IPS-18a (cell line): Measurements from ENCODE around the gene EIPR1.

ENCODE experiments used
- H3K27ac ChIP-seq: one replicate; pipeline ENCODE4 v1.5.1; 2013; ENCODE audit warnings: low read length
- H3K27me3 ChIP-seq: one replicate; pipeline ENCODE4 v1.6.1; 2013; ENCODE audit warnings: mild to moderate bottlenecking, low read length; ENCODE audit not compliant: control insufficient read depth, insufficient read depth
- H3K36me3 ChIP-seq: one replicate; pipeline ENCODE4 v1.6.1; 2013; ENCODE audit warnings: low read depth, low read length; ENCODE audit not compliant: control insufficient read depth
- H3K4me1 ChIP-seq: one replicate; pipeline ENCODE4 v1.6.1; 2013; ENCODE audit warnings: low read depth, low read length; ENCODE audit not compliant: control insufficient read depth
- H3K4me3 ChIP-seq: one replicate; pipeline ENCODE4 v1.5.1; 2013; ENCODE audit warnings: low read length
- H3K9ac ChIP-seq: one replicate; pipeline ENCODE4 v1.6.1; 2013; ENCODE audit warnings: mild to moderate bottlenecking, low read length, moderate library complexity
- H3K9me3 ChIP-seq: one replicate; pipeline ENCODE4 v1.6.1; 2013; ENCODE audit warnings: low read depth, low read length; ENCODE audit not compliant: control insufficient read depth

Gene EIPR1

DNA sequence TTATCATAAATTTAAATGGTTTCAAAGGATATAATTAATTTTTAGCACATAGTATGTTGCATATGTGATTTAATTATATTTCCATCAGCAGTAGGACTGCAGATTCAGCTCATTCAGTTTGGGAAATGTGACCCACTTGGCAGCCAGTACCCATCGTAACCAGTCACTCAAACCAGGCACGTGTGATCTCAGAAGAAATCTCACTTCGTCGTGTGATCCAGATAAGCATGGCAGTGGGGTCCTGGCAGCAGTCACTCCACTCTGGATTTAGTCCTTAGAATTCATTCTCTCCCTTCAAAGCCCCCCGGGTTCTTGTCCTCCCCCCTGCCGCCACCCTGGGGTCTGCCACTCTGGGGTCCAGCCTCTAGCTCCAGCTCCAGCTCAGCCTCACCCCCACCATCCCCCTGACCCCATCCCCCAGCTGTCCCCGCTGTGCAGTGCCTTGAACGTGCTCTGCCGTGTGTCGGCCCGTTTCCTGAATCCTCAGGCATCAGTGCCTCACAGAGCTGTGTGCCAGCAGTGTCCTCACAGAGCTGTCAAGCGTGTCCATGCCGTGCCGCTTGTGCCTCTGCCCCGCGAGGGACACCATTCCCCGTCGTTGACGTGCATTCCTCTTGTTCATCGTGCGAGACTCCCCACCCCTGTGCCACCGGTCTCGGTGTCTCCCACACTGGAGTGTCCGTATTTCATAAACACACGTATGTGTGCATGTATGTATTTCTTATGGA, 36.7 kb upstream of the EIPR1 start:
- no peak overlapping the region for H3K4me3 ChIP-seq
- H3K4me1 ChIP-seq, result no peaks in the 10 kb centered on the region
- no peaks in the 10 kb centered on the region for H3K36me3 ChIP-seq
- H3K9me3 ChIP-seq, result no peaks in the 10 kb centered on the region
- no peaks in the 10 kb centered on the region for H3K27me3 ChIP-seq
- no peak overlapping the region for H3K9ac ChIP-seq
- no peak overlapping the region for H3K27ac ChIP-seq

DNA sequence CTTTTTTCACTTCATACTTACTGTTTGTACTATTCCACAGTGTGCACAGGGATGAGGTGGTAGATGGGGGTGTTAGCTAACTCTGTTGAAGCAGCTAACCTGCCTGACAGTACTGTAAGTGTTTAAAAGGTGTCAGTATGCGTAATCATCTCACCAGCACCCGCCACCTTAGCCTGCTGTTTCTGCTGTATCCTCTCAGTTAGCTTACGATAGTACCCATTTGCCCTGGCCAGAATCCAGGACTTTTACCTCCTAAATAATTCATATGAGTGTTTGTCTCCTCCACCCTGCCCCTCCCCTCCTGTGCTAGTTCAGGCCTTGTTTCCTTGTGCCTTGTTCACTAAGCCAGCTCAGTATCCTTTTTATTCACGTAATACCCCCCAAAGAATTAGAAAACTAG, 36.1 kb upstream of the EIPR1 start:
- H3K9me3 ChIP-seq, result no peaks in the 10 kb centered on the region
- no peaks in the 10 kb centered on the region for H3K4me1 ChIP-seq
- no peak overlapping the region for H3K4me3 ChIP-seq
- H3K36me3 ChIP-seq, result no peaks in the 10 kb centered on the region
- no peaks in the 10 kb centered on the region for H3K27me3 ChIP-seq
- H3K9ac ChIP-seq, result no peak overlapping the region
- H3K27ac ChIP-seq, result no peak overlapping the region

DNA sequence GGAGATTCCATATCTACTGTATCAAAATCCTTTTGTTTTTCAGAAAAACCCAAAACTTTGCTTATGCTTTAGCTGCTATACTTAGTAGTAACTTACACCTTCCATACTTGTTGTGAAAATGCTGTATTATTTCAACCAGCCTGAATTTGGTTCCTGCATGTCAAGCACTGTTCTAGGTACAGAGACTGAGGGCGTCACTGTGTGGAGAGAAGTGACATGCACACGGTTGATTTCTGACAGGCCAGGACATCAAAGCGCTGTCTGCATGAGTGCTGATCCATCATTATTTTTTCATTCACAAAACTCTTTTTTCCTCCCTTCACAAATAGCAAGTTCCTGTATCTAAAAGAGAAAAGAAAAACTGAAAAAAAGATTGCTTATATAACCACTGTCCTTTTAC, 33.5 kb upstream of the EIPR1 start:
- Histone ChIP-seq H3K4me3 (no peak overlapping the region), H3K27me3 (no peaks in the 10 kb centered on the region), H3K9me3 (no peaks in the 10 kb centered on the region), H3K4me1 (no peaks in the 10 kb centered on the region), H3K27ac (no peak overlapping the region), H3K36me3 (peaks cover 2% of the 10 kb centered on the region), H3K9ac (no peak overlapping the region)

DNA sequence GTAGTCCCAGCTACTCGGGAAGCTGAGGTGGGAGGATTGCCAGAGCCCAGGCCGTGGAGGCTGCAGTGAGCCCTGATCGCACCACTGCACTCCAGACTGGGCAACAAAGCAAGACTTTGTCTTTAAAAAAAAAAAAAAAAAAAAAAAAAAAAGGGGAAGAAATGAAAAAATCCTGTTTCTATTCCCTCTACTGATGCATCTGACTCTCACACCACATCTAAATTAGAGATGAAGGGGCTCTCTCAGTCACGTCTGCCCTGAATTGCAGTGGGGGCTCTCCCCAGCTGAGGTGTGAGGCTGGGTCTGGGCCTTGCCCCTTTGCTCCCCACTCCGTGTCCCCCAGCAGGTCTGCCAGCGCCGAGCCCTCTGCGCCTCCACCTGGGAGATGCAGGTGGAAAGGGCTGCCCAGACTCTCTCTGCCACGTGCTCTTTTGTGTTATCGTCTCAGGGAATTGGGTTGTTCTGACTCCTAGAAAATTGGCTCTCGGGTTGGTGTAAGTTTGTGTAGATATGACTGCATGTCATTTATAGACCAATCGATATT, 32.1 kb upstream of the EIPR1 start:
- Histone ChIP-seq H3K9me3 (no peaks in the 10 kb centered on the region), H3K36me3 (peaks cover 7% of the 10 kb centered on the region), H3K4me1 (no peaks in the 10 kb centered on the region)

DNA sequence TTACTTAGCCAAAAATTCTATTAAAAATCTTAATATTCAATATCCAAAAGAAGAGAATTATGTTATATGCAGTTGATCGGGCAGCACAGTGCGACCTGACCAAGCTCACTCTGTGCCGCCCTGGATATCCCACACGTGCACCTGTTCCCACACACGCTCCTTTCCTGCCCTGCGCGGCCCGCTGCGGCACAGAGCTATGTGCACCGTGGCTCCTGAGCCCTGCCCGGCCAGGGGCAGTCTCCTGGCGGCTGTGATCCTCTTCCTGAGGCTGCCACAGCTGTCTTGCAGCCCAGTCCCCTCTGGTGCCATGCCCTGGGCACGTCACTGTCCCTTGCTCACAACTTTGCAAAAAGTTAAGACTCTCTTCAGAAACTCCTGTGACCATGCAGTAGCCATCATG, 31.2 kb upstream of the EIPR1 start:
- H3K4me3 ChIP-seq, result no peak overlapping the region
- H3K27me3 ChIP-seq, result no peaks in the 10 kb centered on the region
- H3K36me3 ChIP-seq, result peaks cover 7% of the 10 kb centered on the region
- H3K9ac ChIP-seq, result no peak overlapping the region
- no peak overlapping the region for H3K27ac ChIP-seq
- H3K9me3 ChIP-seq, result no peaks in the 10 kb centered on the region
- no peaks in the 10 kb centered on the region for H3K4me1 ChIP-seq

More for the DNA sequence above, 32.1 kb upstream of the EIPR1 start:
- Histone ChIP-seq H3K27me3 (no peaks in the 10 kb centered on the region), H3K9ac (no peak overlapping the region), H3K4me3 (no peak overlapping the region), H3K27ac (no peak overlapping the region)

GRCh38 chr2:3406501-3406900, 28.9 kb upstream of the EIPR1 start:
- peaks cover 19% of the 10 kb centered on the region for H3K36me3 ChIP-seq
- no peaks in the 10 kb centered on the region for H3K27me3 ChIP-seq
- H3K9ac ChIP-seq, result no peak overlapping the region
- H3K4me3 ChIP-seq, result no peak overlapping the region
- no peaks in the 10 kb centered on the region for H3K9me3 ChIP-seq
- H3K4me1 ChIP-seq, result no peaks in the 10 kb centered on the region
- no peak overlapping the region for H3K27ac ChIP-seq

DNA sequence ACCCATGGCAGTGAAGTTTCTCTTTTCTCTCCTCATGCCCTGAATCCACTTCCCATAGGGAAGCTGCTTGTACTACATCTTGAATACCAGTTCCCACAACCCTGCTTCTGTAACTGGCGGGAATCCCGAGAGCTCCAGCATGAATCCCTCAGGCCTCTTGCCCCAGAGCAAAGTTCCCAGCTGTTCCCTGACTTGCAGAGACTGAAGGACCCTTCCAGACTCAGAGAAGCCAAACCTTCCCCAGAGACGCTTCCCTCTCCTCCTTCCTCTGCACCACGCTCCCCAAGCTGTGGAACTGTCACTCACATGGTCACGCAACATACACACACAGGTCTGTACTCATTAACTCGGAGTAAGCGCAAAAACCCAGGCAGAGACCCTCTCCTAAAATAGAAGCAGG, 28.3 kb upstream of the EIPR1 start:
- Histone ChIP-seq H3K4me3 (no peak overlapping the region), H3K9me3 (no peaks in the 10 kb centered on the region), H3K4me1 (no peaks in the 10 kb centered on the region), H3K36me3 (peaks cover 19% of the 10 kb centered on the region), H3K27me3 (no peaks in the 10 kb centered on the region), H3K27ac (no peak overlapping the region), H3K9ac (no peak overlapping the region)

GRCh38 chr2:3405307-3405706, 27.7 kb upstream of the EIPR1 start:
- no peaks in the 10 kb centered on the region for H3K27me3 ChIP-seq
- H3K36me3 ChIP-seq, result peaks cover 19% of the 10 kb centered on the region
- no peak overlapping the region for H3K27ac ChIP-seq
- no peak overlapping the region for H3K4me3 ChIP-seq
- H3K9me3 ChIP-seq, result no peaks in the 10 kb centered on the region
- H3K4me1 ChIP-seq, result no peaks in the 10 kb centered on the region
- H3K9ac ChIP-seq, result no peak overlapping the region

DNA sequence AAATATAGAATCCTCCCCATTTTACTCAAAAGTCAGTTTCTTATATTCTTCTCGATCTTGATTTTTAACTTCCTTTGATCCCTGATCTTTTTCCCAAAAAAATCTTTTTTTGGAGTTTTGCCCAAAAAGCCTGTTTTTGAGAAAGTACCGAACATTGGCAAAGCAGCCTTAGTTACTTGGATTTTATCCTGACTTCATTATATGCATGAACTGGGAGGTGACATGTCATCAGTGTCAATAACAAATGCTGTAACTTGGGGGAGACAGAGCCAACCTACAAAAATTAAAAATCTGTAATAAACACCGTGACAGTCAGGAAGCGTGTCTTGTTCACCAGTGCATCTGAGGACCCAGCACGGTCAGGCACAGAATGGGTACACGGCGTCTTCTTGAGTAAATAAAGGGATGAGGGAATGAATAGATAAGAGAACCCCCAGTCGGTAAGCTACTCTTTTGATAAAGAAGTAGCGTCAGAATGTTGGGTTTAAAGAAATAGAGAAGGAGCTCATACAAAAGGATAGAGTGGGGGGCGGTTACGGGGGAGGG, 26.8 kb upstream of the EIPR1 start:
- no peak overlapping the region for H3K27ac ChIP-seq
- peaks cover 19% of the 10 kb centered on the region for H3K36me3 ChIP-seq

GRCh38 chr2:3403587-3404334, 26.1 kb upstream of the EIPR1 start:
- Histone ChIP-seq H3K27ac (no peak overlapping the region), H3K4me1 (peaks cover 12% of the 10 kb centered on the region), H3K36me3 (peaks cover 19% of the 10 kb centered on the region), H3K27me3 (no peaks in the 10 kb centered on the region), H3K9me3 (no peaks in the 10 kb centered on the region), H3K4me3 (no peak overlapping the region), H3K9ac (no peak overlapping the region)

More for the DNA sequence above, 26.8 kb upstream of the EIPR1 start:
- H3K27me3 ChIP-seq, result no peaks in the 10 kb centered on the region
- H3K9ac ChIP-seq, result no peak overlapping the region
- no peaks in the 10 kb centered on the region for H3K9me3 ChIP-seq
- no peak overlapping the region for H3K4me3 ChIP-seq
- peaks cover 6% of the 10 kb centered on the region for H3K4me1 ChIP-seq

DNA sequence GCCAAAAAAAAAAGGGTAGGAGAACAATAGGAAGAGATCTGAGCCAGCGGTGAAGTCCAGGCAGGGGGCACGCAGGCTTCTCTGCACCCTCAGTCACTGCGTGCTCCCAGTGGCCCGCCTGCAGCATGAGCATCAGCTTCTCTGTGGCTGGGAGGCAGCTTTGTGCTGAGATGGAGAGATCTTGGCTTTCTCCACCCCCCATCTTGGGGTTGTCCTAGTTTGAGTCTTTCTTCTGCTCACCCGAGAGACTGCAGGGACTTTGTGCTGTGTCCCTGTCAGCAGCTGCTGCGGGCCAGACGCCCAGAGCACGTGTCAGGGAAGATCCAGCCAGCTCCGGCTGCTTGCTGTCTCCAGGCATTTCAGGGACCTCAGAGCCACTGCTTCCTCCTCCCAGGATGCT, 22.2 kb upstream of the EIPR1 start:
- Histone ChIP-seq H3K27me3 (no peaks in the 10 kb centered on the region), H3K36me3 (peaks cover 12% of the 10 kb centered on the region), H3K27ac (no peak overlapping the region), H3K4me3 (peak overlapping the region; percentile 17), H3K4me1 (peaks cover 16% of the 10 kb centered on the region), H3K9me3 (peaks cover 14% of the 10 kb centered on the region), H3K9ac (no peak overlapping the region)
